Midbrain (tissue), 1 donor: ENCODE measurements around the gene ADAMTS17.

Experiments
- DNase-seq: peaks from one replicate; lab custom pipeline; 2025; lab: John Stamatoyannopoulos, UW

Gene ADAMTS17

DNA sequence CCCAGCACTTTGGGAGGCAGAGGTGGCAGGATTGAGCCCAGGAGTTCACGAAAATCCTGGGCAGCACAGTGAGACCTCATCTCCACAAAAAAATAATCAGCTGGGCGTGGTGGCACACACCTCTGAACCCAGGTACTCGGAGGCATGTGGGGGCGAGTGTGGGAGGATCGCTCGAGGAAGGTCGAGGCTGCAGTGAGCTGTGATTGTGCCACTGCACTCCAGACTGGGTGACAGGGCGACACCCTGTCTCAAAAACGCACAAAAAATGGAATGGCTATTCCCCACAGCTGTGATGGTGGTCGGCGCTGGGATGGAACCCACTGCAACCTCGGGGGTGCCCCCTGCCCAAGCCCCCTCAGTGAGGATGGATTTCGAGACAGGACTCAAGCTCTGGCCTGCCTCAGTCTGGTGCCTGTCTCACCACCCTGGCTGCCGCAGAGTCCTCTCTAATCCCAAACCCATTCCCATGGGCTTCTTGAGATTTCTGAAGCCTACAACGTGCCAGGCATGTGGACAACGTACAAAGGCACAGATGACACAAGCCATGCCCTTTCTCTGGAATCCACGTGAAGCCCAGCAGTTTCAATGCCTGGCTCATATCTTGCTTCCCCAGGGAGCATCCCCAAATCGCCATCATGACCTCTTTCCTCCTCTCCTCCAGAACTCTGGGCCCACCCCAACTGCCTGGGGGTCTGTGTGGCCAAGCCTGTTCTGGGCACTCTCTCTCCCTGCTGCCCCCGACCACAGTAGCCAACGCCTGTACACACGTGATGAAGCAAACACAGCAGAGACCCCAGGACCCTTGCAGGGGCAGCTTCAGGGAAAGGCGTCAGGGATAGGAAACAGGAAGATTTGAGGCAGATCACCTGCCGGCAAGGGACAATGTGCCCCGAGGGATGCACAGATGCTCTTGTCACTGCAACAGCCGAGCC lies 32.4 kb downstream of the ADAMTS17 start:
- DNase-seq, result no peak

DNA sequence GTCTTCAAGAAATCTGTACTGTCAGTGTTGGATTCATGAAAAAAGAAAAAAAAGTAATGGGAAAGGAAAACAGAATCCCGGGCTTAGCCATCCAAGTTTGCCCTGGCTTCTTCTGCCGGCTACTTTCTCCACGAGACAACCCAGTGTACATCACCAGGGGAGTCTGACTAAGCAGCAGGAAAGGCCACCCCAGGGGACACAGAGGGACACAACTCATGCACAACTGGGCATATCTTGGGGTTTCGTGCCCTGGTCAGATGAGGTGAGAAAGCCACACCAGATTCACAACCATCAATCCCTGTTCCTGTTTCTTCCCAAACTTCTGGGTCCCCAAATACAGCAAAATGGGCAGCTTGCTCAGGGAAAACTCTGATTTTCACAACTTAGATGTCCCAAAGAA lies 33.2 kb downstream of the ADAMTS17 start:
- no peak for DNase-seq

DNA sequence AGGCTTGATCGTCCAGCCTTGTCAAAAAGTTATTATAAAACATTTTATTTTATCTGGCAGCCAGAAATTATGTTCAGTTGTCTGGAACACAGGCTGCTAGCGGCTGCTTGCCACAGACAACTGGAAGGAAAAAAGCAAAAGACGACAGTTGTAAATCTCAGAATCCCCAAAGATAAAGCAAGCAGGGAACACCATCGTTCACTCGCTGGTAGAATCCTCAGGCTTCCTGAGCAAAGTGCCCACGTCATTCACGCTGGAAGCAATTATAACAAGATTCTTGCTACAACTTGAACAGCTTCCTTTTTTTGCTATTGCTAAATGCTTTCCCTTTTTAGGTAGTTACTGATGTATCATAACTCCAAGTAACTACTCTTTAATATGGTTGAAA lies 33.6 kb downstream of the ADAMTS17 start:
- no peak for DNase-seq

DNA sequence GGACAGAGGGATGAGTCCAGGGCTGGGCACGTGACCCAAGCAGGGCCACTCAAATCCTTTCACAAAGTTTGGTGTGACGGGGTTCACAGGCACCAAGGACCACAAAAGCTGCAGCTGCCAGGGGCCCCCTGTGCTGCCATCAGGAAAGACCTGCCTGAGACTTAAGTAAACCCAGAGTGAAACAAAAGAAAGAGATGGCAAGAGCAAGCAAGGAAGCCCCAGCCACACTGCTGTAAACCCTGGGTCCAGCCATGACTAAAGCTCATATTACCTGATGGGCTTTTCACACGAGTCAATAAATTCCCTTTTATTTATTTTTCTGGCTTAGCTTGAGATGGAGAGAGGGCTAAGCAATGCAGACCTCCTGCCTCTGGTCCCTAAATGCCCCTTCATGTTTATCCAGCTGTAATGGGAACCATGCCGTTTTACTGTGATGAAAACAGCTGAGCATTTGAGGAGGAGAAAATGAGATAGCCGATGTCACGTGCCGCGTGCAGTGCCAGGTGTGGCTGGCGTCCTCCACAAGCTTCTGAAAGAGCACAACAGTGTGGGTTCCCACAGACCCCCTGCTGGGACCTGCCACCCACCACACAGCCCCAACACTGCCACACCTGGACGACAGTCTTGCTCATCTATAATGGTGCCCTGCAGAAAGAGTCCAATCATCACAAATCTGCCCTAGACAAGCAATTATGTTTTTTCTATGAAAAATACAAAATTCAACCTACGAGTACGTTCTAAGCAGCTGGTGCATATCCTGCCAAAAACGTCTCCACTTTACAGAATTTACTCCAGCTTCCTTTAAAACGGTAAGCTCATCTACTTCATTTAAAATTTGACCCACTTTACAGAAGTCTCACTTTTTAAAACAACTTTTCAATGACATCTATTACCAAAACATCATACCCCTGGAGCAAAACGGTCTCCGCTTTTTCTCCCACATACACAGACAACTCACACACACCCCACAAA lies 34.2 kb downstream of the ADAMTS17 start:
- DNase-seq, result no peak

DNA sequence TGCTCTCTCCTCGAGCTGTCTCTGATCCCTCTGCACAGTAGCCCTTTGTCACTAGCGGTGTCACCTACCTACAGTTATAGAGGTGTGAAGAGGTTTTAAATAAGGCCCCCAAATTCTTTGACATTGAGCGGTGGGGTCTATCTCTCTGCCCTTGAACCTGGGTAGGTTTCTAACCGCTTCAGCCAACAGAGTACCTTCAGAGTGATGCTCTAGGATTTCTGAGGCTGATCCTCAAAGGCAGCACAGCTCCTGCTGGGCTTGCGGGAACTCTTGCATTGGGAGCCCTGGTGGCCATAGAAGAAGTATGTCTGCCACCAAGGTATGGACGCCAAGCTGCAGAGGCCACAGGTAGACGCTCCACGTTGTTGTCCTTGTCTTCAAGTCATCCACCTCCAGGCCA lies 35.7 kb downstream of the ADAMTS17 start:
- DNase-seq, result no peak

DNA sequence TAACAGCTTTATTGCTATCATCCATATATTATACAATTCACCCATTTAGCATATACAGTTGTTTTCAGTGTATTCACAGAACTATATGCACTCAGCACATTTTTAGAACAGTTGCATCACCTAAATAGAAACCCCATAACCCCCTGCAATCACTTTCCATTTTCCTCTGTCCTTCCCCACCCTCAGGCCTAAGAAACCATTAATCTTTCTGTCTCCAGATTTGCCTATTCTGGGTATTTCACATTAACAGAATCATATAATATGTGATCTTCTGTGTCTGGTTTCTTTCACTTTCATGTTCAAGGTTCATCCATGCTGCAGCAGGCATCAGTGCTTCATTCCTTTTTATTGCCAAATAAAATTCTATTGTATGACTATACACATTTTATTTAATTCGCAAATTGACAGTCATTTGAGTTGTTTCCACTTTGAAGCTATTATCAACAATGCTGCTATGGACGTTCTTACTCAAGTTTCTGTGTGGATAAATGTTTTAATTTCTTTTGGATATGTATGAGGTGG lies 39.8 kb downstream of the ADAMTS17 start:
- no peak for DNase-seq

DNA sequence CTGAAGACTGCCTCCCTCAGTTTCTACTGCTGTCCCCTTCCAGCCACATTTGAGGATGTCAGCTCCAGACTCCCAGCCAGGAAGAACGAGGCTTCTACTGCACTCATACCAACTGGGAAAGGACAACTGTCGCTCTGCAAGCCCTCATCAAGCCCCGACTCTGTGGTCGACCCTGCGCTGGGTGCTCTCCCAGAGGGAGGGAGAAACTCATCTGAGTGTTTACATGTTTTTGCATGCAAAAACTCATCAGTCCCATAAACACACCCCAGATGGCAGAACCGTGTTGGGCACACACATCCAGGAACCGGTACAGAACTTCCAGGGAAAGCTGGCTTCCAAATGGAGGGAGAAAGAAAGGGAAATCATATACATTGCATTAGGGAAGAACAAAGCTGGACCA lies 43.5 kb downstream of the ADAMTS17 start:
- DNase-seq, result no peak

DNA sequence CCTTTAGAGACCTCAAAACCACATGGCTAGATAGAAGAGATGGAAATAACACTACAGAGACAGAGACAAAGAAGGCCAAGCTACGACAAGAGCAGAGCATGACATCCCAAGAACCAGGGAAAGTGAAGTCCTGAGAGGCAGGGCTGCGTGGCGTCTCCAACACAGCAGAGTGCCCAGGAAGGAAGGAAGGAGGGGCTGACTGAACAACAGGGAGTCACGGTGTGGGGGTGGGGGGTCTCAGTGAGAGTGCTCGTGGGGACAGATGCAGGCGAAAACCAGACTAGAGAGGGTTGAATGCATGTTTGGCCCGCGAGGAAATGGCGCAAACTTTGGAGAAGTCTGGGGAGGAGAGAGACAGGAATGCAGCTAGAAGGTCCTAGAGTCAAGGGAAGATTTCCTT lies 44.0 kb downstream of the ADAMTS17 start:
- DNase-seq, result no peak

DNA sequence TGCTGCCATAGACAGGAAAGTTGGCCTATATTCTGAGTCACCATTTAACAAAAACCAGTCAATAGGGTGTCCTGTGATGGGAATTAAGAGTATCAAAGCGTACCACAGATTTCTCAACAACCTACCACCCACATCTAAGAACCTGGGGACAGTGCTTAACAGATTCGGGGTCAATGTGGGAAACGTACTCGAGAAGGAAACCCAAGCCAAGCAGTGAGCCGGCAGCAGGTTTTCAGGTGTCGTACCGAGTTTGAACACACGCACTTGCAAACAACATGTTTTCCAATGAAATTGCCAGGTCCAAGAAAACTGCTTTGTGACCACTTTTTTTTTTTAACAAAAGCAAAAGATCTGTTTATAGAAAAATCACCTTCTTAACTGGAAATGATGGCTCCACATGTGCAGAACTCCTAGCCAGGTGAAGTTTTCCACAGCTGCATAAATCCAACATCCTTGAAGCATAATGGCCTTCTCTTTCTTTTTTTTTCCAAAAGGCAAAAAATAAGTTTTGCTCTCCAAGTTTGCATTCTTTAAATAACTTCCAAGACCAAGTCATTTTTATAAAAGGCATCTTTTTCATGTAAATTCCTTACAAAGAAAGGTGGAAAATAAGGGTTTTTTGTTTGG lies 45.7 kb downstream of the ADAMTS17 start:
- no peak for DNase-seq

DNA sequence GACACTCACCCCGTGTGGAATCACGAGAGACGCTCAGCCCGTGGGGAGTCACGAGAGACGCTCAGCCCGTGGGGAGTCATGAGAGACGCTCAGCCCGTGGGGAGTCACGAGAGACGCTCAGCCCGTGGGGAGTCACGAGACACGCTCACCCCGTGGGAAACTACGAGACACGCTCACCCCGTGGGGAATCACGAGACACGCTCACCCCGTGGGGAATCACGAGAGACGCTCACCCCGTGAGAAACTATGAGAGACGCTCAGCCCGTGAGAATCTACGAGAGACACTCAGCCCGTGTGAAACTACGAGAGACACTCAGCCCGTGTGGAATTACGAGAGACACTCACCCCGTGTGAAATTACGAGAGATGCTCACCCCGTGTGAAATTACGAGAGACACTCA lies 49.8 kb downstream of the ADAMTS17 start:
- no peak for DNase-seq

DNA sequence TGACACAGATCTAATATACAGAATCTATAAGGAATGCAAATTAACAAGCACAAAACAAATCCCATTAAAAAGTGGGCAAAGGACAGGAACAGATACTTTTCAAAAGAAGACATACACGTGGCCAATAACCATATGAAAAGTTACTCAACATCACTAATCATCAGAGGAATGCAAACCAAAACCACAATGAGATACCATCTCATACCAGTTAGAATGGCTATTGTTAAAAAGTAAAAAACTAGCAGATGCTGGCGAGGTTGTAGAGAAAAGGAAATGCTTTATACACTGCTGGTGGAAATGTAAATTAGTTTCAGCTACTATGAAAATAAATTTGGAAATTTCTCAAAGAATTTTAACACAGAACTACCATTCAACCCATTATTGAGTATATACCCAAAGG lies 50.7 kb downstream of the ADAMTS17 start:
- no peak for DNase-seq

DNA sequence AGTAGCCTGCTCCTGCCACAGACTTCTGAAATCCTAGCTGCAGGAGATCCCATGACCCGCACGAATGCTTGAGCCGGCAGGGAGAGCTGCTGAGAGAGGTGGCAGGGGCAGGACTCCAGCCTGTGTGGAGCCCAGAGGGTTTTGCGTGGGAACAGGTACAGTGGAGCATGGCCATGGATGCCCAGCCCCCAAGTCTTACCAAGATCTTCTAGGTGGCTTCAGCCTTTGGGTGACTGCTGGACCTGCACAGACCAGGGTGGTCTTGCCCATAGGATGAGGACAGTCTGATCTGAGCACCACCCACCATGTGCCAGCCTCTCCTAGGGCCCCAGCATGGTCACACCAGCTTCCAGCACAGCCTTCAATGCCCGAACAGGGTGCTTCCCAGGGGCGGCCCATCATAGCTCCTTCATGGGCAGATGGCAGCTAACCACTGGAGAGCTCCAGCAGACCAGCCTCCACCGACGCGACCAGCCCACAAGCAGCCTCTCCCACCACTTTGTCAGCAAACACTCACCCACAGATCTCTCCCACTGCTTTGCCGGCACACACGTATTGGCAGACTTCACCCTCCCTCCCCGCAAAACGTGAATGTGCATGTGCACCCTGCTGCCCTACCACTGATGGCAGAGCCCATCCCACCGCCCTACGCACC lies 56.0 kb downstream of the ADAMTS17 start:
- DNase-seq, result no peak

DNA sequence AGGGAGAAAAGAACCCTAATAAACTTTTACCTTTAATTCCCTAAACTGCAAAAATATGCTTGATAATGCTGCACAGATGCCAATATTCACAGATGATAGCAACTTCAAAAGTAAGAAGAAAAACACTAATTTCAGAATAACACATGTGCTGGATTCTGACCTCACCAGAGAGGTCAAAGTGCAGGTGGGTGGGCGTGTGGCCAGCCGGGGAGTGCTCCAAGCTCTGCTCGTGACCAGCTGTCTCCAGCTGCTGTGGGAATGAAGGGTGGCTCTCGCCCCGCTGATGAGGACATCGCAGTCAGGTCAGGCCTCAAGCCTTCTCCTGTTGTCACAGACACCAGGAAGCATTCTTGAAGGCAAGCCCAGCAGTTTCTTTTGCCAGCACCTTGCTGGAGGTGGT lies 57.1 kb downstream of the ADAMTS17 start:
- no peak for DNase-seq

DNA sequence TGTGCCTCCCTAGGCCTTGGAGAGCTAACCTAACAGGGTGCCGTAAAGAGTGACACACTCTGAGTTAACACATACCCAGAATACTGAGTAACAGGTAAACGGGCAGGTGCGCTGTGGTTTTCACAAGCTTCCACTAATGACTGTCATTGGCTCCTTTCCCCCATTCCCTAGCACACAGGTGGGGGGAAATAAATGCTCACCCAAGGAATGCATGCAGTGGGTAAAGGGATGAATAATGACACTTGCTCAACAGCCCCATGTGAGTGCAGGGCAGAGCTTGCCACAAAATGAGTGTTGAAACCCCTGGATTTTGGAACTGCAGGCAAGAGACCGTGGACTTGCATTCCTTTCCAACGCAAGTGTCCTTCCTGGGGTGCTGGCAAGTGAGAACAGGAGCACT lies 57.6 kb downstream of the ADAMTS17 start:
- no peak for DNase-seq

DNA sequence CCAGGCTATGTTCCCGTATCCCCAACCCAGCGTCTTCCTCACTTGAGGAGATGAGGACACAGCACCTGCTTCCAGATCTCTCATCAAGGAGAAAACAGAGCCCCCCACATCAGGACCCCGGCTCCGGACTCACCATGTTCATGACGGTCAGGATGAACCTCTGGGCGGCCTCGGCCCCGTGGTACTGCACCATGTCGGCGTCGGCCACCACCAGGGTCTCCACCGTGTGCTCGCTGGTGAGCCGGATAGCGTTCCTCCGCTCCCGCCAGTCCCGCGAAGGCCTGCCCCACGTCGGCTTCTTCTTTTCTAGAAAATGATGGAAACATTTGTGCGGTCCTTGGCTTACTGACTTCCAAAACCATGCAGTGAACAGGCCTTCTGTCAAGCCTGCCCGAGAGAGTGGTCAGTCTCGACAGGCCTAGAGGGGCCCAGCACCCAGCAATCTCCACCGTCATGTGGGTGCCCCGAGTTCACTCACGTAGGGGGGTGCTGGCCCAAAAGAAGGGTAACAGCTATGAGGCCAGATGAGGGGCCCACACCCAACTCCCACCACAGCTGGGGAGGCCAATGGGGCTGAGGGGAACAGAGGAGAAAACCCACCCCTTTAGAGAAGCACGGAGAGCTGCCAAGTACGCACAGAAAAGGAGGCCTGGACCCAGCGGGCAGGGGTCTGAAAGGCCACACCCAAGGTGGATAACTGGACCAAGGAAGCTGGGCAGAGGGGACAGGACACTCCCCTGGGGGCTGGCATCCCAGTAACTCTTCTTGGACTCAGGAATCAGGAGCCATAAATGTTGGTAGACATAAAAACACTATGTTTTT lies 60.5 kb downstream of the ADAMTS17 start:
- no peak for DNase-seq

DNA sequence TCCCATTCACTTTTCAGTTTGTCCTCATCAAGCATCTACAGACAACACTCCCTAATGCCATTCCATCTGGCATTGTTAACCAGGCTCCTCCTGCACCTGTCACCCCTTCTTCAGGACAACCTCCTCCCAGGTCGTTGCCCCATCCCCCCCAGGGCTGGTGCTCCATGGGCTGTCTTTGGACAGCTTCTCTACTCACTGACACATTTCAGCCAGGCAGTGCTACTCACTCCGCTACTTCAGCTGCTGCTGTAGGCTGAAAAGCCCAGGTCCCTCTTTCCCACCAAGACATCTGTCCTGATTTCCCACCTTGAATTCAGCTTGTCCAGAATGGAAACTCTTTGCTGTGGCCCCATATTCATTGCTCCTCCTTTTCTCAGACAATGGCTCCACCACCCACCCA lies 61.9 kb downstream of the ADAMTS17 start:
- DNase-seq, result no peak

DNA sequence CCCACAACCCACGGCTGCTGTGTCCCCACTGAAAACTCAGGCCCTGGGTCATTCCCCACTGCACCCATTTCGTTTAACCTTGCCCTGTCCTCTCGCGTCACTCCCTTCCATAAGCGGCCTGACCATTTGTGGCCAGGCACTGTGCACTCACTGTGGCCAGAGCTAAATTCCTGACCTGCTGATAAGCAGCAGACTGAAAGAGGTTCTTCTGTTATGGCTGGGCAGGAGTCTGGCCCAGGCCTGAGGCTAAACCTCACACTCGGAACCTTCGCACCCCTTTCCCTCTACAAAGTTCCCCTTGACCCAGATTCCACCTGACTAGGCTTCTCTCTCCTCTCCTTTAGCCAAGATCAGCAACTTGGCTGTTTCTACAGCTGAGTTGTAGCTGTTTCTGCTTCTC lies 62.3 kb downstream of the ADAMTS17 start:
- no peak for DNase-seq

DNA sequence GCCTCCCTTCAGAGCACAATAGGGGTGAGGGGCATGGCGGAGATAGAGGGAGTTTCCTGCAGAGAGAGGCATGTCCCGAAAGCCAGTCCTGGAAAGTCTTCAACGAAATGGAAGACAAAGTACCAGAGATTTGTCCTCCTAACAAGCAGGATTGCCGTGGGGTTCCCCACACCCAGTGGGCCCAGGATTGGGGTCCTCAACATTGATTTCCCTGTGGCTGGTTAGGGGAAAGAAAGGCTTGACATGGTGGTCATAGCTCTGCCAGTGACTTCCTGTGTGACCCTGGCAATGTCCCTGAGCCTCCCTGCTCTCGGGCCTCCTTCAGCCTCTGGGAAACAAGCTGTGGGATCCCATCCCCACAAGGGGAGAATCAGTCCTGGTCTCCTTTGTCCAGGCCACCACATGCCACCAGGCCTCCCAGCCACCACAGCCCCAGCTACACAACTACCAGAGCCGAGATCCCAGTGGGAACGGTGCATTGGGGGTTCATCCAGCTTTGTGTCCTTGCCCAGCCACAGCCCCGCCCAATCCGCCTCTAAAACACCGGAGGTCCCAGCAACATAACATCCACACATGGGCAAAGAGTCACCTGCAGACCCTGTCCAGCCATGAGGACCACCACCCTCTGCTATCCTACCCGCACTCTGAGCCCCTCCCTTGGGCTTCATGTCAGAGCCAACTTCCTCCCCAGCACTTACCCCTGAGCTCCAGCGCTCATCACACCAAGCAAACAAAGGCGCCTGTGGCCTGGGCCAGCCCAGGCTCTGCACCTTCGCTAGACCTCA lies 63.0 kb downstream of the ADAMTS17 start:
- no peak for DNase-seq

DNA sequence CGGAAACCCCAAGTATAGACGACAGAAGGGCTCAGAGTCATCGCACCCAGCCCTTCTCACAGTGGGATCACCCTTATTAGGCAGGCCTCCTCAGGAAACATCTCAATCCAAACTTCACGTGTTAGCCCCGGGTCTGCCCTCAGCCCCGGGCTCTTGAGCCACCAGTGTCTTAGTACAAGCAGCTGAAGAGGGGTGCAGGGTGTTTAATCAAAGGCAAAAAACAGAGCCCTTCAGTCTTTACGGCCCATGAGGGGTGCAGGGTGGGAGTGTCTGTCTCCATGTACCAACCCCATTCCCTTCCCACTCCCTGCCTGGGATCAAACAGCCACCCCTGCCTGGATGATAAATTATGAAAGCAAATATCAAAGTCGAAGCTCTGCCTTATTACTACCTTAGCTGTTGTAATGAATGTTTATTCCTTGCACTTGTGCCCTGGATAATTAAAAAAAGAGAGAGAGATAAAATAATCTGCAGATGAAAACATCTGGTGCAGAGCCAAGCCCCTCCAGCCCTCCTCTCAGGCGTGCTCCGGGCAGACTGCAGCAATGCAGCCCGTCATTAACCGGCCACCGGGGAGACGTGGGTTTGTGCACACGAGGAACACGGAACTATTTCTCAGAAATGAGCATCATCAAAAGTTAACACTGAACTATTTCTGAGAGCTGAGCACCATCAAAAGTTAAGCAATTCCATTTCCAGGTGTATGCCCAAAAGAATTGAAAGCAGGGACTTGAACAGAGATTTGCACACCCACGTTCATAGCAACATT lies 64.5 kb downstream of the ADAMTS17 start:
- no peak for DNase-seq
